Tibial nerve (tissue), 4 donors: ENCODE measurements around the gene PIGZ.

ENCODE experiments used
- CTCF ChIP-seq, 5 experiments: fragments of 200-600 bp in 3 of 5; fragments of 450-650 bp in 2 of 5; sonication (generic) in 3 of 5; IDR thresholded peaks; one replicate each; pipeline ENCODE4 v1.5.1; 2016 to 2019; ENCODE audit warnings: antibody characterized with exemption in 5 of 5, mild to moderate bottlenecking in 3 of 5, moderate library complexity in 2 of 5
- EP300 ChIP-seq, 2 donors: sonication (generic); formaldehyde crosslinking; IDR thresholded peaks; one replicate each; pipeline ENCODE4 v1.6.1; 2017; ENCODE audit warnings: antibody characterized with exemption in 2 of 2, mild to moderate bottlenecking in 1 of 2
- POLR2A ChIP-seq, 2 donors: fragments of 450-650 bp; IDR thresholded peaks; one replicate each; pipeline ENCODE4 v1.6.1; 2017; ENCODE audit warnings: antibody characterized with exemption in 2 of 2, mild to moderate bottlenecking in 2 of 2, moderate library complexity in 2 of 2

- TF ChIP-seq CTCF (IDR thresholded peaks at IDR 0.05) = no peak
- TF ChIP-seq EP300 (IDR thresholded peaks at IDR 0.05) = no peak
- no peak for TF ChIP-seq POLR2A (IDR thresholded peaks at IDR 0.05)
Observed at GRCh38 chr3:196951371-196951770, 17.3 kb downstream of the PIGZ start.
